WTC11 (cell line): ENCODE results near the gene HPCAL1. TPM values are rescaled to one million over a fixed set of nuclear protein-coding genes. Genes with fewer than 3 reads are reported as not detected.

Experiments used
- ATAC-seq: fragments of 200-7000 bp; cut with Tn5 transposase; 2 replicates; pipeline ENCODE4 v1.10.0; 2021; ENCODE audit warnings: mild to moderate bottlenecking, moderate library complexity
- CTCF ChIA-PET: fragments of 300-600 bp; sonication (Branson Sonifier 250); formaldehyde crosslinking; loops from one replicate; lab custom pipeline; 2021; ENCODE audit warnings: antibody characterized with exemption; lab: Charles Lee
- POLR2A ChIA-PET: fragments of 350-600 bp; sonication (Branson Sonifier 250); formaldehyde crosslinking; loops from one replicate; lab custom pipeline; 2021; ENCODE audit warnings: antibody characterized with exemption; lab: Charles Lee
- DNase-seq: peaks from one replicate; pipeline ENCODE4 v3.0.0; 2021; ENCODE audit warnings: low spot score
- H3K27ac Mint-ChIP-seq: 2 replicates; pipeline ENCODE4 v1.8.0; 2021; ENCODE audit warnings: mixed read lengths
- H3K27me3 Mint-ChIP-seq: 2 replicates; pipeline ENCODE4 v1.8.0; 2021; ENCODE audit warnings: low read depth, mild to moderate bottlenecking, moderate library complexity, mixed read lengths
- H3K36me3 Mint-ChIP-seq: 2 replicates; pipeline ENCODE4 v1.8.0; 2021; ENCODE audit warnings: mixed read lengths
- H3K4me1 Mint-ChIP-seq: 2 replicates; pipeline ENCODE4 v1.8.0; 2022; ENCODE audit warnings: mixed read lengths
- H3K4me3 Mint-ChIP-seq: 2 replicates; pipeline ENCODE4 v1.8.0; 2021; ENCODE audit warnings: mild to moderate bottlenecking, moderate library complexity, mixed read lengths
- H3K9me3 Mint-ChIP-seq: 2 replicates; pipeline ENCODE4 v1.8.0; 2021; ENCODE audit warnings: mixed read lengths
- ATF1 ChIP-seq: sonication (generic); formaldehyde crosslinking; IDR thresholded peaks from 2 replicates; pipeline ENCODE4 v1.8.1; 2023; ENCODE audit warnings: mild to moderate bottlenecking, moderate library complexity, missing genetic modification reagents
- CREM ChIP-seq: sonication (generic); formaldehyde crosslinking; IDR thresholded peaks from 2 replicates; pipeline ENCODE4 v1.8.1; 2022; ENCODE audit warnings: mild to moderate bottlenecking, missing genetic modification reagents, moderate library complexity
- ESRRA ChIP-seq: sonication (generic); formaldehyde crosslinking; IDR thresholded peaks from 2 replicates; pipeline ENCODE4 v1.8.1; 2022; ENCODE audit warnings: mild to moderate bottlenecking, missing genetic modification reagents, borderline replicate concordance
- JAZF1 ChIP-seq: fragments of 250-450 bp; sonication (Bioruptor Pico); IDR thresholded peaks from 2 replicates; pipeline ENCODE4 v1.9.0; 2021; ENCODE audit warnings: moderate library complexity, mild to moderate bottlenecking, inconsistent platforms
- PRDM15 ChIP-seq: sonication (generic); formaldehyde crosslinking; IDR thresholded peaks from 2 replicates; pipeline ENCODE4 v1.8.0; 2022; ENCODE audit warnings: missing genetic modification reagents
- RELA ChIP-seq: sonication (generic); formaldehyde crosslinking; IDR thresholded peaks from 2 replicates; pipeline ENCODE4 v1.8.1; 2022; ENCODE audit warnings: missing genetic modification reagents, mild to moderate bottlenecking, borderline replicate concordance
- SOX15 ChIP-seq: fragments of 250-450 bp; sonication (Bioruptor Pico); IDR thresholded peaks from 2 replicates; pipeline ENCODE4 v1.9.0; 2021; ENCODE audit warnings: mild to moderate bottlenecking
- TEAD4 ChIP-seq: sonication (generic); formaldehyde crosslinking; IDR thresholded peaks from 2 replicates; pipeline ENCODE4 v1.8.0; 2022; ENCODE audit warnings: mild to moderate bottlenecking, missing genetic modification reagents
- ZNF281 ChIP-seq: sonication (generic); formaldehyde crosslinking; IDR thresholded peaks from 2 replicates; pipeline ENCODE4 v1.8.0; 2023; ENCODE audit warnings: mild to moderate bottlenecking, missing genetic modification reagents
- ZNF396 ChIP-seq: fragments of 250-450 bp; sonication (Bioruptor Pico); IDR thresholded peaks from 2 replicates; pipeline ENCODE4 v1.8.0; 2021; ENCODE audit warnings: mild to moderate bottlenecking, moderate library complexity, borderline replicate concordance
- ZNF532 ChIP-seq: fragments of 250-450 bp; sonication (Bioruptor Pico); IDR thresholded peaks from 2 replicates; pipeline ENCODE4 v1.9.0; 2021; ENCODE audit warnings: mild to moderate bottlenecking, borderline replicate concordance
- ZNF671 ChIP-seq: fragments of 250-450 bp; sonication (Bioruptor Pico); IDR thresholded peaks from 2 replicates; pipeline ENCODE4 v1.8.0; 2021; ENCODE audit warnings: mild to moderate bottlenecking
- total RNA-seq: library from RNA; stranded (reverse); gene quantifications from 3 replicates; pipeline ENCODE4 v1.2.3, GENCODE V29; 2021
- TF ChIP-seq, protein P1 (sequence below): sonication (generic); formaldehyde crosslinking; IDR thresholded peaks from 2 replicates; pipeline ENCODE4 v1.8.1; 2022; ENCODE audit warnings: low read depth, missing genetic modification reagents, borderline replicate concordance
- TF ChIP-seq, protein P2 (sequence below): sonication (generic); formaldehyde crosslinking; IDR thresholded peaks from 2 replicates; pipeline ENCODE4 v1.8.1; 2022; ENCODE audit warnings: low read depth, mild to moderate bottlenecking, moderate library complexity, missing genetic modification reagents, borderline replicate concordance

HPCAL1 gene
- total RNA-seq, 1 experiment from 2014 or later, result 11.8 TPM

DNA sequence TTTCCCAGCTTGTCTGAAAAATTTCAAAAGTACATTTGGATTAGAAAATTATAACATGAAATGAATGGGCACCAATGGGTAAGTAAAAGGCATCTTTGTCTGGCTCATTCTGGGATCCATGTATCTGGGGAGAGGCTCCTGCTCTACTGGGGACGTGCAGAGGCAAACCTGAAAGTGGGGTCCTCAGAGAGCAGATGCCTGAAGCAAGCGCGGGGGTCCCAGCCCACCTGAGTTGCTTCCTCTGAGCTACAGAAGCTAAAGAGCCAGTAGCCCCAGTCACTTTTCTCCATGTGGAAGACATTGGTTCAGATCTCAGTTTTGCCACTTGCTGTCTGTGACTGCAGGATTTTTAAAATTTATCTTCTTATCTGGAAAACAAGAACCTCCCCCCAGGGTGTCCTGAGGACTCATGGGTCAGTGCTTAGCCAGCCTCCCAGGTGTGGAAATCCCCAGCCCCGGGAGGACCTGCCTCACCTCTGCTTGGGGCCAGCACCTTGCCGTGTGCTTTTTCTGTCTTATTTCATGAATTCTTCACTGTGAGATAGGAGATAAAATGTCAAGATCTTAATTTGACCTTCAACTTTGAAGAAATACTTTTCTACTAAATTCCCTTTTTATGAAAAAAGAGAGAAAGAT lies 170.5 kb downstream of the HPCAL1 start:
- H3K36me3 Mint-ChIP-seq, result no peaks in the 10 kb centered on the region
- TF ChIP-seq ZNF396 (CRISPR knock-in tag) (no peak), JAZF1 (no peak), TEAD4 (CRISPR knock-in tag) (no peak), RELA (CRISPR knock-in tag) (no peak)
- TF ChIP-seq, protein P1, sequence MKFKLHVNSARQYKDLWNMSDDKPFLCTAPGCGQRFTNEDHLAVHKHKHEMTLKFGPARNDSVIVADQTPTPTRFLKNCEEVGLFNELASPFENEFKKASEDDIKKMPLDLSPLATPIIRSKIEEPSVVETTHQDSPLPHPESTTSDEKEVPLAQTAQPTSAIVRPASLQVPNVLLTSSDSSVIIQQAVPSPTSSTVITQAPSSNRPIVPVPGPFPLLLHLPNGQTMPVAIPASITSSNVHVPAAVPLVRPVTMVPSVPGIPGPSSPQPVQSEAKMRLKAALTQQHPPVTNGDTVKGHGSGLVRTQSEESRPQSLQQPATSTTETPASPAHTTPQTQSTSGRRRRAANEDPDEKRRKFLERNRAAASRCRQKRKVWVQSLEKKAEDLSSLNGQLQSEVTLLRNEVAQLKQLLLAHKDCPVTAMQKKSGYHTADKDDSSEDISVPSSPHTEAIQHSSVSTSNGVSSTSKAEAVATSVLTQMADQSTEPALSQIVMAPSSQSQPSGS, result no peak
- TF ChIP-seq, protein P2, sequence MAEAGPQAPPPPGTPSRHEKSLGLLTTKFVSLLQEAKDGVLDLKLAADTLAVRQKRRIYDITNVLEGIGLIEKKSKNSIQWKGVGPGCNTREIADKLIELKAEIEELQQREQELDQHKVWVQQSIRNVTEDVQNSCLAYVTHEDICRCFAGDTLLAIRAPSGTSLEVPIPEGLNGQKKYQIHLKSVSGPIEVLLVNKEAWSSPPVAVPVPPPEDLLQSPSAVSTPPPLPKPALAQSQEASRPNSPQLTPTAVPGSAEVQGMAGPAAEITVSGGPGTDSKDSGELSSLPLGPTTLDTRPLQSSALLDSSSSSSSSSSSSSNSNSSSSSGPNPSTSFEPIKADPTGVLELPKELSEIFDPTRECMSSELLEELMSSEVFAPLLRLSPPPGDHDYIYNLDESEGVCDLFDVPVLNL (CRISPR knock-in tag), result no peak
- H3K4me3 Mint-ChIP-seq, result no peak overlapping the region
- H3K27ac Mint-ChIP-seq, result no peak overlapping the region
- ChIA-PET CTCF (interaction anchor here (1.4 kb wide), 2 partner anchors 38 to 48 kb away, joined by 4 to 5 read pairs; no protein-coding TSS in a partner anchor), POLR2A (no interaction called here)
- no peaks in the 10 kb centered on the region for H3K9me3 Mint-ChIP-seq
- no peaks in the 10 kb centered on the region; the same call in 1 of the 2 replicates for H3K27me3 Mint-ChIP-seq
- ATAC-seq (no peak), DNase-seq (no peak)
- peaks cover 13% of the 10 kb centered on the region for H3K4me1 Mint-ChIP-seq

DNA sequence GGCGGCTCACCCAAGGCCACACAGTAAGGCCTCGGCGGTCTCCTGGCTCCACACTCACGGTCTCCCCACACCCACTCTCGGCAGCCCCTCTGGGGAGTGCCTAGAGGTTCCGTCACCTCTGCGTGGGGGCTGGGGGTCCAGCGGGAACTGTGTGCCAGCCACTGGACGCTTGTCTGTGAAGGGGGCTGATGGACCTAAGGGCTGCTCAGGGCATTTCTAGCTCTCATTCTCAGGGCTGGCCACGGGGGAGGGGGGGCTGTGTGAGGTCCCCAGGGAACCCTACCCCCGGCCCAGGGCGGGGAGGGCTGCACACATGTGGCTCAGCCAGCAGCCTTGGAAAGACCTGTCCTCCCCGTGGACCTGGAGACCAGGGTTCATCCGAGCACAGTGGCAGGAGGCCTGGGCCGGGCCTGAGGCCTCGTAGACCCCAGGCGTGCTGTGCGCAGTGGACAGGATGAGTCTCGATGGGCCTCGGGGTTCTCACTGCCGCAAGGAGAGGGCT lies 172.6 kb downstream of the HPCAL1 start:
- no peak for ATAC-seq
- no peaks in the 10 kb centered on the region; the same call in 1 of the 2 replicates for H3K27me3 Mint-ChIP-seq
- no peaks in the 10 kb centered on the region for H3K36me3 Mint-ChIP-seq

More for the DNA sequence above, 172.6 kb downstream of the HPCAL1 start:
- Mint-ChIP-seq H3K4me3 (no peak overlapping the region), H3K27ac (no peak overlapping the region), H3K4me1 (peaks cover 16% of the 10 kb centered on the region), H3K9me3 (no peaks in the 10 kb centered on the region)
- CTCF ChIA-PET, result no interaction called here
- TF ChIP-seq SOX15 (CRISPR knock-in tag) (no peak), ATF1 (CRISPR knock-in tag) (no peak), CREM (CRISPR knock-in tag) (no peak), ZNF281 (CRISPR knock-in tag) (no peak), PRDM15 (CRISPR knock-in tag) (no peak), ZNF532 (CRISPR knock-in tag) (no peak), ESRRA (CRISPR knock-in tag) (no peak), ZNF671 (no peak)
- POLR2A ChIA-PET, result no interaction called here
- DNase-seq, result no peak
